HepG2 (cell line): Measurements from ENCODE around the gene RB1. TPM values are rescaled to one million over a fixed set of nuclear protein-coding genes. Genes with fewer than 3 reads are reported as not detected.

Experiments
- ATAC-seq: fragments of 200-7000 bp; cut with Tn5 transposase; 3 replicates; pipeline ENCODE4 v1.9.1; 2020; ENCODE audit warnings: mild to moderate bottlenecking, moderate library complexity
- BruUV-seq: library from RNA; stranded (reverse); fragments of 400-500 nt; replicated peaks from 2 replicates; lab custom pipeline; 2021; lab: Mats Ljungman, UMichigan
- CTCF ChIA-PET: fragments of 300-600 bp; formaldehyde crosslinking; extraction: SDS; loops from one replicate; lab custom pipeline; 2021; ENCODE audit warnings: low total read pairs, inconsistent platforms, low intra/inter-chr PET ratio; lab: Yijun Ruan, JAX
- POLR2A ChIA-PET: fragments of 350-600 bp; sonication (Branson Sonifier 250); formaldehyde crosslinking; loops from one replicate; lab custom pipeline; 2020; ENCODE audit warnings: antibody characterized with exemption, inconsistent platforms; lab: Yijun Ruan, JAX
- DNase-seq: peaks from one replicate; pipeline ENCODE4 v3.0.0-alpha.2; 2015; ENCODE audit warnings: low spot score
- FAIRE-seq: peaks from 3 replicates; lab custom pipeline; 2011; peaks lifted over from hg19 to GRCh38; lab: Jason Lieb, UNC
- H2AFZ ChIP-seq: one replicate; pipeline ENCODE4 v1.6.1; 2011; ENCODE audit warnings: low read length, inconsistent platforms
- H3K27ac ChIP-seq: fragments of 300-600 bp; 3 replicates; pipeline ENCODE4 v1.8.0; 2011; ENCODE audit warnings: mixed run types, mild to moderate bottlenecking, mixed read lengths, low read length, inconsistent platforms; ENCODE audit not compliant: insufficient read depth; ENCODE audit errors: extremely low read length
- H3K27me3 ChIP-seq, 2 experiments: fragments of 200-600 bp in 1 of 2; 2 replicates in 1 of 2; 3 replicates in 1 of 2; pipeline versions ENCODE4 v1.6.0 to v1.8.0; 2011; ENCODE audit warnings: low read length in 2 of 2, mild to moderate bottlenecking in 2 of 2, moderate library complexity in 2 of 2, inconsistent platforms in 1 of 2; ENCODE audit not compliant: insufficient read depth in 2 of 2, control insufficient read depth in 1 of 2
- H3K36me3 ChIP-seq, 2 experiments: fragments of 200-600 bp in 1 of 2; replicated peaks in 1 of 2; 2 replicates in 1 of 2; 3 replicates in 1 of 2; pipeline versions ENCODE4 v1.5.1 to v1.8.0; 2011; ENCODE audit warnings: low read length in 2 of 2, inconsistent platforms in 1 of 2; ENCODE audit not compliant: insufficient read depth in 2 of 2, control insufficient read depth in 1 of 2
- H3K4me1 ChIP-seq: 2 replicates; pipeline ENCODE4 v1.5.1; 2012; ENCODE audit warnings: low read length, inconsistent platforms; ENCODE audit not compliant: insufficient read depth
- H3K4me2 ChIP-seq: 2 replicates; pipeline ENCODE4 v1.6.0; 2011; ENCODE audit warnings: low read depth, low read length, inconsistent platforms
- H3K4me3 ChIP-seq, 3 experiments: fragments of 200-600 bp in 1 of 3; sonication (generic), shearing (Covaris generic) in 1 of 3; replicated peaks in 1 of 3; 2 replicates each; pipeline ENCODE4 v1.5.1; 2011 to 2016; ENCODE audit warnings: low read length in 3 of 3, inconsistent platforms in 2 of 3, low read depth in 2 of 3, mild to moderate bottlenecking in 2 of 3, control low read depth in 1 of 3, mixed read lengths in 1 of 3; ENCODE audit not compliant: insufficient read depth in 1 of 3
- H3K79me2 ChIP-seq: one replicate; pipeline ENCODE4 v1.6.1; 2011; ENCODE audit warnings: low read length, inconsistent platforms; ENCODE audit not compliant: insufficient read depth
- H3K9ac ChIP-seq: 2 replicates; pipeline ENCODE4 v1.6.0; 2011; ENCODE audit warnings: mild to moderate bottlenecking, low read depth, low read length, inconsistent platforms; ENCODE audit not compliant: insufficient read depth
- H3K9me3 ChIP-seq: 2 replicates; pipeline ENCODE4 v1.5.1; 2012; ENCODE audit warnings: mild to moderate bottlenecking, low read length
- H4K20me1 ChIP-seq: 2 replicates; pipeline ENCODE4 v1.6.0; 2011; ENCODE audit warnings: inconsistent platforms, mild to moderate bottlenecking, low read length, moderate library complexity; ENCODE audit not compliant: insufficient read depth
- HNRNPUL1 ChIP-seq: fragments of 200-400 bp; formaldehyde crosslinking; IDR thresholded peaks from 2 replicates; pipeline ENCODE4 v1.6.1; 2017; ENCODE audit warnings: low read depth, mild to moderate bottlenecking, low read length, moderate library complexity
- IKZF1 ChIP-seq: fragments of 450-650 bp; IDR thresholded peaks from 2 replicates; pipeline ENCODE4 v1.7.1; 2016
- KLF11 ChIP-seq: IDR thresholded peaks from 2 replicates; pipeline ENCODE4 v1.6.1; 2016; ENCODE audit warnings: missing compliant biosample characterization
- NFATC3 ChIP-seq: sonication (generic); formaldehyde crosslinking; IDR thresholded peaks from 2 replicates; pipeline ENCODE4 v1.5.1; 2020; ENCODE audit warnings: mild to moderate bottlenecking, missing genetic modification reagents
- NKX3-1 ChIP-seq: sonication (generic); formaldehyde crosslinking; IDR thresholded peaks from 2 replicates; pipeline ENCODE4 v1.5.0; 2020; ENCODE audit warnings: missing genetic modification reagents
- SAFB2 ChIP-seq: sonication (generic); formaldehyde crosslinking; IDR thresholded peaks from 2 replicates; pipeline ENCODE4 v1.5.1; 2020; ENCODE audit warnings: missing genetic modification reagents, low read depth, mild to moderate bottlenecking, borderline replicate concordance
- SKI ChIP-seq: fragments of 450-650 bp; IDR thresholded peaks from one replicate; pipeline ENCODE4 v1.6.1; 2018; ENCODE audit warnings: mild to moderate bottlenecking; ENCODE audit not compliant: partially characterized antibody
- ZNF75D ChIP-seq: sonication (generic); formaldehyde crosslinking; IDR thresholded peaks from 2 replicates; pipeline ENCODE4 v1.8.1; 2023; ENCODE audit warnings: missing genetic modification reagents, mild to moderate bottlenecking, borderline replicate concordance
- ZNF879 ChIP-seq: sonication (generic); formaldehyde crosslinking; IDR thresholded peaks from 2 replicates; pipeline ENCODE4 v1.8.1; 2023; ENCODE audit warnings: missing genetic modification reagents
- WGBS: methylation state at CpG from one replicate; pipeline ENCODE4 v1.1.6; 2017; ENCODE audit warnings: low lambda C conversion rate; 5-methylcytosine and 5-hydroxymethylcytosine counted together
- in situ Hi-C: cut with HindIII; loops from 2 replicates; pipeline ENCODE4 v1.10.0; 2017; ENCODE audit warnings: low pct_unique_long_range_greater_than_20kb; ENCODE audit not compliant: extremely low pct_ligation_motif_present
- intact Hi-C: fragments of 100-400 bp; cut with micrococcal nuclease; formaldehyde crosslinking; loops from one replicate; pipeline ENCODE4 v1.10.0; 2022; ENCODE audit not compliant: unreplicated experiment
- polyA plus RNA-seq, 8 experiments: library from polyadenylated mRNA; depleted of rRNA in 3 of 8; stranded (reverse) in 7 of 8; unstranded in 1 of 8; fragments of >200 nt; fragmentation: Illumina TruSeq in 4 of 8; extraction: Trizol in 4 of 8; gene quantifications; 2 replicates each; pipeline versions ENCODE4 v1.2.1 to v1.2.3, GENCODE V29; 2011 to 2016; ENCODE audit warnings: low read depth in 4 of 8, missing spikeins in 1 of 8, mixed read lengths in 1 of 8; ENCODE audit not compliant: insufficient read depth in 1 of 8
- total RNA-seq, 5 experiments: library from RNA; depleted of rRNA; stranded (reverse); fragments of >200 nt; fragmentation: Illumina TruSeq; extraction: Trizol; gene quantifications; 2 replicates each; pipeline ENCODE4 v1.2.3, GENCODE V29; 2016; ENCODE audit warnings: low read depth in 1 of 5
- TF ChIP-seq, protein P1 (sequence below): sonication (generic); formaldehyde crosslinking; IDR thresholded peaks from 2 replicates; pipeline ENCODE4 v1.9.0; 2021; ENCODE audit warnings: missing genetic modification reagents, borderline replicate concordance
- TF ChIP-seq, protein P2 (sequence below): sonication (generic); formaldehyde crosslinking; IDR thresholded peaks from 2 replicates; pipeline ENCODE4 v1.4.0; 2020; ENCODE audit warnings: missing genetic modification reagents, borderline replicate concordance

The RB1 gene
- total and polyA plus RNA-seq, 2 of the 13 experiments (the other 11 are each of a cell fraction or from before 2014, with no cell fraction given) = 15.6 to 23.7 TPM

DNA sequence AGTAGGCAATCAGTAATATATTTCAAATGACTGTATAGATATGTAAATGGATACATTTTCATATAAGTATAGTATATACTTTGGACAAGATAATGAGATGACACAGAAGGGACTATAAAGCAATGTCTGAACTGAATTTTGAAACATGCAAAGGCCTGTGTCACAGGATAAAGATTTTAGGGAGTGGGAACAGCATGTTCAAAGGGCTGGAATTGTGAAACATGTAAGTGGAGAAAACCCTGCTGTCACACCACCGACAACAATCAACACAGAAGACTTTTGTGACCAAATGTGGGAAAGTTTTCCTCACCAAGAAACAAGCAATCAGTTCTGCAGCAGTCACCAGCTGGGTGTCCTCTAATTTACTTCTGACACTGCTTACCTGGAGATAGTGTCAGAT is 66.4 kb downstream of the RB1 start:
- Histone ChIP-seq H3K4me1 (peaks cover 12% of the 10 kb centered on the region), H3K79me2 (no peaks in the 10 kb centered on the region), H3K9ac (no peak overlapping the region), H2AFZ (no peak overlapping the region), H4K20me1 (no peaks in the 10 kb centered on the region), H3K27ac (no peak overlapping the region), H3K36me3 (peaks cover 1 to 16% of the 10 kb centered on the region in 2 experiments; a peak in 1 of 5 replicates), H3K9me3 (no peaks in the 10 kb centered on the region), H3K4me3 (no peak overlapping the region), H3K4me2 (no peak overlapping the region), H3K27me3 (no peaks in the 10 kb centered on the region)
- ATAC-seq (no peak), FAIRE-seq (no peak), DNase-seq (no peak)
- TF ChIP-seq, protein P1, sequence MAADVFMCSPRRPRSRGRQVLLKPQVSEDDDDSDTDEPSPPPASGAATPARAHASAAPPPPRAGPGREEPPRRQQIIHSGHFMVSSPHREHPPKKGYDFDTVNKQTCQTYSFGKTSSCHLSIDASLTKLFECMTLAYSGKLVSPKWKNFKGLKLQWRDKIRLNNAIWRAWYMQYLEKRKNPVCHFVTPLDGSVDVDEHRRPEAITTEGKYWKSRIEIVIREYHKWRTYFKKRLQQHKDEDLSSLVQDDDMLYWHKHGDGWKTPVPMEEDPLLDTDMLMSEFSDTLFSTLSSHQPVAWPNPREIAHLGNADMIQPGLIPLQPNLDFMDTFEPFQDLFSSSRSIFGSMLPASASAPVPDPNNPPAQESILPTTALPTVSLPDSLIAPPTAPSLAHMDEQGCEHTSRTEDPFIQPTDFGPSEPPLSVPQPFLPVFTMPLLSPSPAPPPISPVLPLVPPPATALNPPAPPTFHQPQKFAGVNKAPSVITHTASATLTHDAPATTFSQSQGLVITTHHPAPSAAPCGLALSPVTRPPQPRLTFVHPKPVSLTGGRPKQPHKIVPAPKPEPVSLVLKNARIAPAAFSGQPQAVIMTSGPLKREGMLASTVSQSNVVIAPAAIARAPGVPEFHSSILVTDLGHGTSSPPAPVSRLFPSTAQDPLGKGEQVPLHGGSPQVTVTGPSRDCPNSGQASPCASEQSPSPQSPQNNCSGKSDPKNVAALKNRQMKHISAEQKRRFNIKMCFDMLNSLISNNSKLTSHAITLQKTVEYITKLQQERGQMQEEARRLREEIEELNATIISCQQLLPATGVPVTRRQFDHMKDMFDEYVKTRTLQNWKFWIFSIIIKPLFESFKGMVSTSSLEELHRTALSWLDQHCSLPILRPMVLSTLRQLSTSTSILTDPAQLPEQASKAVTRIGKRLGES (CRISPR knock-in tag) = no peak
- TF ChIP-seq NFATC3 (CRISPR knock-in tag) (no peak), SKI (no peak), HNRNPUL1 (no peak), NKX3-1 (CRISPR knock-in tag) (no peak), SAFB2 (CRISPR knock-in tag) (no peak), ZNF879 (no peak), KLF11 (CRISPR knock-in tag) (no peak), ZNF75D (CRISPR knock-in tag) (no peak), IKZF1 (no peak)
- TF ChIP-seq, protein P2, sequence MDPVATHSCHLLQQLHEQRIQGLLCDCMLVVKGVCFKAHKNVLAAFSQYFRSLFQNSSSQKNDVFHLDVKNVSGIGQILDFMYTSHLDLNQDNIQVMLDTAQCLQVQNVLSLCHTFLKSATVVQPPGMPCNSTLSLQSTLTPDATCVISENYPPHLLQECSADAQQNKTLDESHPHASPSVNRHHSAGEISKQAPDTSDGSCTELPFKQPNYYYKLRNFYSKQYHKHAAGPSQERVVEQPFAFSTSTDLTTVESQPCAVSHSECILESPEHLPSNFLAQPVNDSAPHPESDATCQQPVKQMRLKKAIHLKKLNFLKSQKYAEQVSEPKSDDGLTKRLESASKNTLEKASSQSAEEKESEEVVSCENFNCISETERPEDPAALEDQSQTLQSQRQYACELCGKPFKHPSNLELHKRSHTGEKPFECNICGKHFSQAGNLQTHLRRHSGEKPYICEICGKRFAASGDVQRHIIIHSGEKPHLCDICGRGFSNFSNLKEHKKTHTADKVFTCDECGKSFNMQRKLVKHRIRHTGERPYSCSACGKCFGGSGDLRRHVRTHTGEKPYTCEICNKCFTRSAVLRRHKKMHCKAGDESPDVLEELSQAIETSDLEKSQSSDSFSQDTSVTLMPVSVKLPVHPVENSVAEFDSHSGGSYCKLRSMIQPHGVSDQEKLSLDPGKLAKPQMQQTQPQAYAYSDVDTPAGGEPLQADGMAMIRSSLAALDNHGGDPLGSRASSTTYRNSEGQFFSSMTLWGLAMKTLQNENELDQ (CRISPR knock-in tag) = no peak
- 82% methylated on average over 1 of the region's 1 CpG for WGBS
- in situ Hi-C loops (no loop called here), intact Hi-C loops (no loop called here)
- ChIA-PET POLR2A (no interaction called here), CTCF (no interaction called here)
- BruUV-seq = no TSS peak
